MM.1S (cell line): ENCODE data around the gene CAMK2A.

Source experiments
- DNase-seq: peaks from one replicate; pipeline ENCODE4 v3.0.0-alpha.2; 2015
- H2AFZ ChIP-seq: fragments of 300-600 bp; sonication (generic); 2 replicates; pipeline ENCODE4 v1.6.0; 2016; ENCODE audit warnings: antibody characterized with exemption, low read length
- H3F3A ChIP-seq: fragments of 300-600 bp; sonication (generic); 2 replicates; pipeline ENCODE4 v1.6.1; 2016; ENCODE audit warnings: mild to moderate bottlenecking, antibody characterized with exemption, low read length, moderate library complexity, mixed read lengths; ENCODE audit not compliant: insufficient read depth
- H3K27ac ChIP-seq: fragments of 300-600 bp; sonication (generic); 2 replicates; pipeline ENCODE4 v1.5.1; 2016; ENCODE audit warnings: mild to moderate bottlenecking, low read length
- H3K27me3 ChIP-seq: fragments of 300-600 bp; sonication (generic); replicated peaks from 2 replicates; pipeline ENCODE4 v1.6.0; 2016; ENCODE audit warnings: low read length; ENCODE audit not compliant: insufficient read depth
- H3K36me3 ChIP-seq: fragments of 300-600 bp; sonication (generic); replicated peaks from 2 replicates; pipeline ENCODE4 v1.6.1; 2016; ENCODE audit warnings: mild to moderate bottlenecking, low read length, mixed read lengths; ENCODE audit not compliant: insufficient read depth
- H3K4me1 ChIP-seq: fragments of 300-600 bp; sonication (generic); 2 replicates; pipeline ENCODE4 v1.6.1; 2016; ENCODE audit warnings: low read length, mixed read lengths
- H3K4me2 ChIP-seq: fragments of 300-600 bp; sonication (generic); 2 replicates; pipeline ENCODE4 v1.6.0; 2016; ENCODE audit warnings: low read depth, low read length
- H3K4me3 ChIP-seq: fragments of 300-600 bp; sonication (generic); 2 replicates; pipeline ENCODE4 v1.5.1; 2016; ENCODE audit warnings: low read length, mixed read lengths
- H3K79me2 ChIP-seq: fragments of 300-600 bp; sonication (generic); 2 replicates; pipeline ENCODE4 v1.6.1; 2016; ENCODE audit warnings: mixed run types, low read length, mixed read lengths
- H3K9ac ChIP-seq: fragments of 300-600 bp; sonication (generic); 2 replicates; pipeline ENCODE4 v1.6.1; 2016; ENCODE audit warnings: low read length, mixed read lengths
- H3K9me2 ChIP-seq: fragments of 300-600 bp; sonication (generic); replicated peaks from 2 replicates; pipeline ENCODE4 v1.6.1; 2016; ENCODE audit warnings: mild to moderate bottlenecking, low read length, mixed read lengths; ENCODE audit not compliant: insufficient read depth
- H3K9me3 ChIP-seq: fragments of 300-600 bp; sonication (generic); replicated peaks from 2 replicates; pipeline ENCODE4 v1.6.1; 2016; ENCODE audit warnings: mild to moderate bottlenecking, low read length, mixed read lengths; ENCODE audit not compliant: insufficient read depth
- H4K20me1 ChIP-seq: fragments of 300-600 bp; sonication (generic); 2 replicates; pipeline ENCODE4 v1.6.1; 2016; ENCODE audit warnings: mild to moderate bottlenecking, low read length, moderate library complexity, mixed read lengths; ENCODE audit not compliant: insufficient read depth
- EZH2 ChIP-seq: fragments of 300-600 bp; sonication (generic); optimal IDR thresholded peaks from 2 replicates; pipeline ENCODE3; 2017; ENCODE audit warnings: low read depth, mild to moderate bottlenecking, antibody characterized with exemption, low read length, mixed read lengths
- EZH2phosphoT487 ChIP-seq: fragments of 300-600 bp; sonication (generic); IDR thresholded peaks from 2 replicates; pipeline ENCODE4 v1.6.1; 2018; ENCODE audit warnings: antibody characterized with exemption, low read length
- TF ChIP-seq, protein P1 (sequence below): fragments of 300-600 bp; sonication (generic); IDR thresholded peaks from 2 replicates; pipeline ENCODE4 v1.5.1; 2016; ENCODE audit warnings: antibody characterized with exemption, low read length, mixed read lengths

Gene CAMK2A

DNA sequence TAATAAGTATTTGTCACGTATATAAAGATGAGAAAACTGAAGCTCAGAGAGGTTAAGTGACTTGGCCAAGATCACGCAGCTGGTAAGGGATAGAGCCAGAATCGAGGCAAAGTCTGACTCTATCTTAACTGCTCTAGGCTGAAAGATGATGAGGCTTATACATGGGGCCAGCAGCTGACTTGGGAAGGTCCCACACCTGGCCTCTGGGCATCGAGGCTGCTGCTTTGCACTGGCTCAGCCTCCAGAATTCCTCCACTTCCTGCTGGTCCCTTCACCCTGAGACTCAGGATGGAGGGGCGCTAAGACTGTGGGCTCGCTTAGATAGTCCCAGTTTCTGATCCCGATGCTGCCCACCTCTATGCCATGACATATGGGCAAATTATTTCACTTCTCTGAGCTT, 35.2 kb downstream of the CAMK2A start:
- Histone ChIP-seq H3K4me2 (no peak overlapping the region), H3K9ac (no peak overlapping the region), H3K27ac (no peak overlapping the region)

DNA sequence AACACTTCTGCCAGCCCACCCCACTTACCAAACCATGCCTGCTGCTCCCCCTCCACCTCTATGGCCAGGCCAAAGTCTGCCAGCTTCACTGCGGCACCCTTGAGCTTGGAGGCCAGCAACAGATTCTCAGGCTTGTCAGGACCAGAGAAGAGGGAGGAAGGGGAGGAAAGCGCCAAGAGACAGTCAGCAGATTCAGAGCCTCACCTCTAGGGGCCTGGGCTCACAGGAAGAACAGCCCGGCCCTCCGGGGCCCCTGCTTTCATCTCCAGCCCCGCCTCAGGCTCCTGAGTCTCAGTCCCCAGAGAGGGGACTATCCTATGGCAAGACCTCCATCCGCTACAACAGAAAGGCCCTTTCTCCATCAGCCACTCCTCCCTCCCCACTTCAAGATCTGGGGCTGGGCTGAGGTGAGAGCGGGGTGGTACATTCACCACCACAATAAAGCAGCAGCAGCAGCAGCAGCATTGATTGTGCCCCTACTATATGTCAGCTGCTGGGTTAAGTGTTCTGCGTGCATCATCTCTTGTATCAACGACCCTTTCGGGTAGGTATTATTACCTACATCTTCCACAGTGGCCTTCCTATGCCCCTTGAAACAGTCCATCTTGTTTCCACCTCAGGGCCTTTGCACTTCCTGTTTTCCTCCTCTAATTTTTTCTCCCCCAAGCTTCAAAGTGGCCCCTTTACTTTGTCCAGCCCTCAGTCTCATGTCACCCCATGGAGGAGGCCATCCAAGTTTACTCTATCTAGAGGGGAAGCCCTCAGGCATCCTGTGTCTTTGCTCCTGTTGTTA, 36.0 kb downstream of the CAMK2A start:
- Histone ChIP-seq H3K9ac (no peak overlapping the region), H3K9me2 (no peaks in the 10 kb centered on the region), H4K20me1 (no peaks in the 10 kb centered on the region), H3K27me3 (no peaks in the 10 kb centered on the region), H3K9me3 (no peaks in the 10 kb centered on the region), H2AFZ (no peak overlapping the region), H3K27ac (no peak overlapping the region), H3F3A (no peaks in the 10 kb centered on the region), H3K36me3 (no peaks in the 10 kb centered on the region), H3K79me2 (no peaks in the 10 kb centered on the region), H3K4me2 (no peak overlapping the region), H3K4me1 (no peaks in the 10 kb centered on the region), H3K4me3 (no peak overlapping the region)
- no peak for TF ChIP-seq EZH2phosphoT487
- TF ChIP-seq EZH2, result no peak
- TF ChIP-seq, protein P1, sequence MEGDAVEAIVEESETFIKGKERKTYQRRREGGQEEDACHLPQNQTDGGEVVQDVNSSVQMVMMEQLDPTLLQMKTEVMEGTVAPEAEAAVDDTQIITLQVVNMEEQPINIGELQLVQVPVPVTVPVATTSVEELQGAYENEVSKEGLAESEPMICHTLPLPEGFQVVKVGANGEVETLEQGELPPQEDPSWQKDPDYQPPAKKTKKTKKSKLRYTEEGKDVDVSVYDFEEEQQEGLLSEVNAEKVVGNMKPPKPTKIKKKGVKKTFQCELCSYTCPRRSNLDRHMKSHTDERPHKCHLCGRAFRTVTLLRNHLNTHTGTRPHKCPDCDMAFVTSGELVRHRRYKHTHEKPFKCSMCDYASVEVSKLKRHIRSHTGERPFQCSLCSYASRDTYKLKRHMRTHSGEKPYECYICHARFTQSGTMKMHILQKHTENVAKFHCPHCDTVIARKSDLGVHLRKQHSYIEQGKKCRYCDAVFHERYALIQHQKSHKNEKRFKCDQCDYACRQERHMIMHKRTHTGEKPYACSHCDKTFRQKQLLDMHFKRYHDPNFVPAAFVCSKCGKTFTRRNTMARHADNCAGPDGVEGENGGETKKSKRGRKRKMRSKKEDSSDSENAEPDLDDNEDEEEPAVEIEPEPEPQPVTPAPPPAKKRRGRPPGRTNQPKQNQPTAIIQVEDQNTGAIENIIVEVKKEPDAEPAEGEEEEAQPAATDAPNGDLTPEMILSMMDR, result no peak
- no peak for DNase-seq

More for the DNA sequence above, 35.2 kb downstream of the CAMK2A start:
- Histone ChIP-seq H4K20me1 (no peaks in the 10 kb centered on the region), H3K9me3 (no peaks in the 10 kb centered on the region), H3K4me3 (no peak overlapping the region), H3K36me3 (no peaks in the 10 kb centered on the region), H2AFZ (no peak overlapping the region), H3K79me2 (no peaks in the 10 kb centered on the region), H3K9me2 (no peaks in the 10 kb centered on the region), H3F3A (no peaks in the 10 kb centered on the region), H3K4me1 (no peaks in the 10 kb centered on the region), H3K27me3 (no peaks in the 10 kb centered on the region)
- DNase-seq, result no peak
- TF ChIP-seq EZH2, result no peak
- TF ChIP-seq, protein P1, result no peak
- TF ChIP-seq EZH2phosphoT487, result no peak

DNA sequence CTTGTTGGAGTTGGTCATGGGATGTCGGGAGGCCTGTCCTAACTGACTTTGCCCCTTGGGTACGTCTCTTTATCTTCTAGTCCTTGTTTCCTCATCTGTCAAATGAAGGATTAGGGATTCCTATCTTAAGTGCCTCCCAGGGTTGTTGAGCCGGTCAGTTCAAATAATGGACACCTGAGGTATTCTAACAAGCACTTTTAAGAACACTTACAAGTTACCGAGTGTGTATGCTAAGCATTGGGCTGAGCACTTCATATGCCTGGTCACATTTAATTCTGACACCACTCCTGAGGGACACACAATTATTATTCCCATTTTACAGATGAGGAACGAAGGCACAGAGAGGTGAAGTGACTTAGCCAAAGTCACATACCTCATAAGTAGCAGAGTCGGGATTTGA, 37.1 kb downstream of the CAMK2A start:
- no peak overlapping the region for H3K27ac ChIP-seq
- no peaks in the 10 kb centered on the region for H3F3A ChIP-seq
- TF ChIP-seq EZH2phosphoT487 (no peak), EZH2 (no peak)
- TF ChIP-seq, protein P1, result no peak
- H4K20me1 ChIP-seq, result no peaks in the 10 kb centered on the region
- no peaks in the 10 kb centered on the region for H3K79me2 ChIP-seq
- no peaks in the 10 kb centered on the region for H3K9me2 ChIP-seq
- no peaks in the 10 kb centered on the region for H3K9me3 ChIP-seq
- no peaks in the 10 kb centered on the region for H3K4me1 ChIP-seq
- H3K36me3 ChIP-seq, result no peaks in the 10 kb centered on the region
- H3K4me2 ChIP-seq, result no peak overlapping the region
- no peak overlapping the region for H3K9ac ChIP-seq
- no peak overlapping the region for H2AFZ ChIP-seq
- DNase-seq, result no peak
- H3K4me3 ChIP-seq, result no peak overlapping the region
- no peaks in the 10 kb centered on the region for H3K27me3 ChIP-seq
